Measurements from ENCODE around the gene SYNJ2. TPM values are rescaled to one million over a fixed set of nuclear protein-coding genes. Genes with fewer than 3 reads are reported as not detected.

Gene SYNJ2
- total RNA-seq, 2 donors from 2014 or later, result 30.6 to 48.5 TPM

GRCh38 chr6:158111987-158112386 is 130.3 kb downstream of the SYNJ2 start:
- H3K27me3 ChIP-seq (replicated peaks; ENCODE audit: insufficient read depth), result no peaks in the 10 kb centered on the region
- ATAC-seq (ENCODE audit: insufficient number of reproducible peaks, low FRiP score, low read depth) (no peak), DNase-seq (ENCODE audit: low spot score) (no peak)
- no peaks in the 10 kb centered on the region for H3K4me1 ChIP-seq (ENCODE audit: control insufficient read depth in 1 of 2, low read depth in 2 of 2)
- no peak overlapping the region for H3K27ac ChIP-seq
- peaks cover 48% of the 10 kb centered on the region for H3K36me3 ChIP-seq
- TF ChIP-seq, protein P1, sequence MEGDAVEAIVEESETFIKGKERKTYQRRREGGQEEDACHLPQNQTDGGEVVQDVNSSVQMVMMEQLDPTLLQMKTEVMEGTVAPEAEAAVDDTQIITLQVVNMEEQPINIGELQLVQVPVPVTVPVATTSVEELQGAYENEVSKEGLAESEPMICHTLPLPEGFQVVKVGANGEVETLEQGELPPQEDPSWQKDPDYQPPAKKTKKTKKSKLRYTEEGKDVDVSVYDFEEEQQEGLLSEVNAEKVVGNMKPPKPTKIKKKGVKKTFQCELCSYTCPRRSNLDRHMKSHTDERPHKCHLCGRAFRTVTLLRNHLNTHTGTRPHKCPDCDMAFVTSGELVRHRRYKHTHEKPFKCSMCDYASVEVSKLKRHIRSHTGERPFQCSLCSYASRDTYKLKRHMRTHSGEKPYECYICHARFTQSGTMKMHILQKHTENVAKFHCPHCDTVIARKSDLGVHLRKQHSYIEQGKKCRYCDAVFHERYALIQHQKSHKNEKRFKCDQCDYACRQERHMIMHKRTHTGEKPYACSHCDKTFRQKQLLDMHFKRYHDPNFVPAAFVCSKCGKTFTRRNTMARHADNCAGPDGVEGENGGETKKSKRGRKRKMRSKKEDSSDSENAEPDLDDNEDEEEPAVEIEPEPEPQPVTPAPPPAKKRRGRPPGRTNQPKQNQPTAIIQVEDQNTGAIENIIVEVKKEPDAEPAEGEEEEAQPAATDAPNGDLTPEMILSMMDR (IDR thresholded peaks at IDR 0.05), result no peak
- no peak overlapping the region for H3K4me3 ChIP-seq
- H3K9me3 ChIP-seq, result no peaks in the 10 kb centered on the region

DNA sequence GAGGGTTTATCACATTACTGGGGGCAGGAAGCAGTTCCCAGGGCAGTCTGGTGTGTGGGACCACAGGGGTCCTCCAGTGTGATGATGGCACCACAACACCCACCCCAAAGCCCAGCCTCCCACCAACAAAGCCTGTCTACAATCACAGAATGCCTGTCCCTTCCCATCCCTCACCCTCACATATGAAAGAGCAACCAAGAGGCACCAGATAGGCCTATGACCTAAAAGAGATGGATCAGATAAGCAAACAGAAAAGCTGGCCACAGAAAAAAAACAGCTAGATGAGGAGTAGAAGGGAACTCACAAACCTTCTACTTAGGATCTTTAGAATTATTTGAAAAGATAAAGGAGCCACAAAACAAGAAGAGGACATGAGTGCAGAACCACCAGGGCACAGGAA is 132.1 kb downstream of the SYNJ2 start:
- TF ChIP-seq, protein P1 (IDR thresholded peaks at IDR 0.05), result no peak
- no peak for ATAC-seq (ENCODE audit: insufficient number of reproducible peaks, low FRiP score, low read depth)

GRCh38 chr6:158115102-158115501 is 133.4 kb downstream of the SYNJ2 start:
- no peak for ATAC-seq (ENCODE audit: insufficient number of reproducible peaks, low FRiP score, low read depth)
- no peaks in the 10 kb centered on the region for H3K27me3 ChIP-seq (replicated peaks; ENCODE audit: insufficient read depth)
- no peak overlapping the region for H3K4me3 ChIP-seq
- TF ChIP-seq, protein P1 (IDR thresholded peaks at IDR 0.05), result no peak
- no peak for DNase-seq (ENCODE audit: low spot score)
- H3K4me1 ChIP-seq (ENCODE audit: control insufficient read depth in 1 of 2, low read depth in 2 of 2), result no peaks in the 10 kb centered on the region
- no peak overlapping the region for H3K27ac ChIP-seq
- H3K36me3 ChIP-seq, result peaks cover 56% of the 10 kb centered on the region
- no peaks in the 10 kb centered on the region for H3K9me3 ChIP-seq

More for the DNA sequence above, 132.1 kb downstream of the SYNJ2 start:
- Histone ChIP-seq H3K9me3 (no peaks in the 10 kb centered on the region), H3K27ac (no peak overlapping the region), H3K4me1 (ENCODE audit: control insufficient read depth in 1 of 2, low read depth in 2 of 2) (no peaks in the 10 kb centered on the region), H3K27me3 (replicated peaks; ENCODE audit: insufficient read depth) (no peaks in the 10 kb centered on the region), H3K36me3 (peaks cover 58% of the 10 kb centered on the region), H3K4me3 (no peak overlapping the region)
- no peak for DNase-seq (ENCODE audit: low spot score)

GRCh38 chr6:158115508-158115907 is 133.8 kb downstream of the SYNJ2 start:
- TF ChIP-seq, protein P1 (IDR thresholded peaks at IDR 0.05), result no peak
- ATAC-seq (ENCODE audit: insufficient number of reproducible peaks, low FRiP score, low read depth) (no peak), DNase-seq (ENCODE audit: low spot score) (no peak)
- H3K9me3 ChIP-seq, result no peaks in the 10 kb centered on the region
- H3K27me3 ChIP-seq (replicated peaks; ENCODE audit: insufficient read depth), result no peaks in the 10 kb centered on the region
- H3K4me1 ChIP-seq (ENCODE audit: control insufficient read depth in 1 of 2, low read depth in 2 of 2), result no peaks in the 10 kb centered on the region
- peaks cover 52% of the 10 kb centered on the region for H3K36me3 ChIP-seq
- H3K4me3 ChIP-seq, result no peak overlapping the region
- H3K27ac ChIP-seq, result no peak overlapping the region

DNA sequence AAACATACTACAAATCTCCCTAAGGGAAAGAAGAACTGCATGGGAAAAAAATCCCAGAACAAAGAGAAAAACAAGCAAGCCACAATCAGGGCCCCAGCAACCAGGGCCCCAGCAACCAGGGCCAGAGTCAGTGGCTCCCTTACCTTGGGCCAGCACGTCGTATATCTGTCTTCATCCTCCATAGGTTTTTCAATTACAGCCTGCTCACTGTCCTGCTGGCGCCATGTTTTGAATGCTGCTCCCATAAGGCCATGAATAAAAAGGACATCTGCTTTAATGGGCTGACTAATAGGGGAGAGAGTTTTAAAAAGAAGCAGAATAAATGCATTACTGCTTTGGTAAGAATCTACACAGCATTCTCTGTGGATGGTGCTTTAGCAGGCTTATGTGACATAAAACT is 137.2 kb downstream of the SYNJ2 start:
- DNase-seq (ENCODE audit: low spot score) (no peak), ATAC-seq (ENCODE audit: insufficient number of reproducible peaks, low FRiP score, low read depth) (no peak)
- Histone ChIP-seq H3K9me3 (no peaks in the 10 kb centered on the region), H3K27ac (no peak overlapping the region), H3K4me3 (no peak overlapping the region), H3K36me3 (peaks cover 34% of the 10 kb centered on the region), H3K4me1 (ENCODE audit: control insufficient read depth in 1 of 2, low read depth in 2 of 2) (no peaks in the 10 kb centered on the region), H3K27me3 (replicated peaks; ENCODE audit: insufficient read depth) (no peaks in the 10 kb centered on the region)
- TF ChIP-seq, protein P1 (IDR thresholded peaks at IDR 0.05), result no peak
